ENCODE data around the gene NT5DC1.
"Not testable (repeated sequence)": the region's sequence is repeated elsewhere in the genome, so short reads cannot be mapped to it uniquely, and the experiment has no call there.

NT5DC1 gene

DNA sequence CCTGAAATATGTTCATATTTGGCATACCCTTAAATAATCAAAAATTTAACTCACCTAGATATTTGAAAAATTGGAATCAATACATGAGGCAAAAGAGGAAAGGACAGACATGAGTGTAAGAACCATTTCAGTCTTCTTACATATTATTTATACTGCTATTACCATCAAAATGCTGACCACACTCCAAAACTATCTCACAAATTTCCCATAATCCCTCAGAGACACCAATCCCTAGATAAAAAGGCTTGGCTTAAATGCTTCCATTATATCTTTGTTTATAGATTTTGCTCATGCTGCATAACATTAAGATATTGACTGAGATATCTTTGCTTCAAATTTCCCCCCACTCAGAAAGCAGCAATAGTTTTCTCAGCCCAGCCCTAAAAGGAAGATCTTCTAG is 11.7 kb upstream of the NT5DC1 start:
- Histone ChIP-seq H3K27me3 (ENCODE audit: control insufficient read depth in 5 of 5, insufficient read depth in 4 of 5, low read length in 5 of 5) (no peaks in the 10 kb centered on the region), H3K9ac (ENCODE audit: low read length in 5 of 5) (no peak overlapping the region), H3K36me3 (ENCODE audit: control insufficient read depth in 5 of 5, insufficient read depth in 5 of 5, low read length in 5 of 5) (no peaks in the 10 kb centered on the region), H3K9me3 (ENCODE audit: control insufficient read depth in 5 of 5, low read length in 5 of 5) (no peaks in the 10 kb centered on the region), H3K27ac (ENCODE audit: low read depth, low read length) (no peak overlapping the region), H3K4me1 (ENCODE audit: control insufficient read depth in 5 of 5, insufficient read depth in 5 of 5, low read length in 5 of 5) (no peaks in the 10 kb centered on the region), H3K4me3 (ENCODE audit: low read depth in 1 of 5, low read length in 5 of 5) (no peak overlapping the region)

DNA sequence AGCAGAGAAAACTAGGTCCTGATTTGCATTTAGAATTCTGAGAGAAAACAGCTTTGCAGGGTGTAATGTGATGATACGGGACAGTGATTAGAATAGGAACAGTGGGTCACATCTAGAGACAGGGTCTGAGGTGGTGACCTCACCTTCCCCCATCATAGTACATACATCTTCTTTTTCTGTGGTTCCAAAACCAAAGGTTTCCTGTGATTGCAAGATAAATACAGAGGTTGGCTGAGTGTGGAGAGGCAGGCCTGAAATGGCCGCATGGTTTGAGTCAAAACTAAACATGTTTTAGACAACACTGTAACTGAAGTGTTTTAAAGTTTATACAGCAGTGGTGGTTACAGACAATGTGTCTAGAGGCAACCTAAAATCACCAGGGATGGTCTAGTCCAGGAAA is 10.4 kb upstream of the NT5DC1 start:
- Histone ChIP-seq H3K9ac (ENCODE audit: low read length in 5 of 5) (no peak overlapping the region), H3K27ac (ENCODE audit: low read depth, low read length) (no peak overlapping the region), H3K4me3 (ENCODE audit: low read depth in 1 of 5, low read length in 5 of 5) (no peak overlapping the region), H3K9me3 (ENCODE audit: control insufficient read depth in 5 of 5, low read length in 5 of 5) (no peaks in the 10 kb centered on the region), H3K4me1 (ENCODE audit: control insufficient read depth in 5 of 5, insufficient read depth in 5 of 5, low read length in 5 of 5) (no peaks in the 10 kb centered on the region), H3K36me3 (ENCODE audit: control insufficient read depth in 5 of 5, insufficient read depth in 5 of 5, low read length in 5 of 5) (no peaks in the 10 kb centered on the region), H3K27me3 (ENCODE audit: control insufficient read depth in 5 of 5, insufficient read depth in 4 of 5, low read length in 5 of 5) (no peaks in the 10 kb centered on the region)

DNA sequence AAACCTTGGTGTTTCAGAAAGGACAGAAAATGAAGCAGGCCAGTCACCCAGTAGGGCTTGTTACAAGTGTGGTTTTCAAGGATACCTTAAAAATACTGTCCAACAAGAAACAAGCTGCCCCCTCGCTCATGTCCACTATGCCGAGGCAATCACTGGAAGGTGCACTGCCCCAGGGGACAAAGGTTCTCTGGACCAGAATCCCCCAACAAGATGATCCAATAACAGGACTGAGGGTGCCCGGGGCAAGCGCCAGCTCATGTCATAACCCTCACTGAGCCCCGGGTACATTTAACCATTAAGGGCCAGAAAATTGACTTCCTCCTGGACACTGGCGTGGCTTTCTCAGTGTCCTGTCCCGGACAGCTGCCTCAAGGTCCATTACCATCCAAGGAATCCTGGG is 6.6 kb upstream of the NT5DC1 start:
- Histone ChIP-seq H3K27me3 (ENCODE audit: control insufficient read depth in 5 of 5, insufficient read depth in 4 of 5, low read length in 5 of 5) (no peaks in the 10 kb centered on the region), H3K4me3 (ENCODE audit: low read depth in 1 of 5, low read length in 5 of 5) (no peak overlapping the region), H3K36me3 (ENCODE audit: control insufficient read depth in 5 of 5, insufficient read depth in 5 of 5, low read length in 5 of 5) (no peaks in the 10 kb centered on the region), H3K27ac (ENCODE audit: low read depth, low read length) (no peak overlapping the region), H3K4me1 (ENCODE audit: control insufficient read depth in 5 of 5, insufficient read depth in 5 of 5, low read length in 5 of 5) (no peaks in the 10 kb centered on the region), H3K9ac (ENCODE audit: low read length in 5 of 5) (no peak overlapping the region), H3K9me3 (ENCODE audit: control insufficient read depth in 5 of 5, low read length in 5 of 5) (peaks cover 0 to 8% (median 5%) of the 10 kb centered on the region in 5 donors)

DNA sequence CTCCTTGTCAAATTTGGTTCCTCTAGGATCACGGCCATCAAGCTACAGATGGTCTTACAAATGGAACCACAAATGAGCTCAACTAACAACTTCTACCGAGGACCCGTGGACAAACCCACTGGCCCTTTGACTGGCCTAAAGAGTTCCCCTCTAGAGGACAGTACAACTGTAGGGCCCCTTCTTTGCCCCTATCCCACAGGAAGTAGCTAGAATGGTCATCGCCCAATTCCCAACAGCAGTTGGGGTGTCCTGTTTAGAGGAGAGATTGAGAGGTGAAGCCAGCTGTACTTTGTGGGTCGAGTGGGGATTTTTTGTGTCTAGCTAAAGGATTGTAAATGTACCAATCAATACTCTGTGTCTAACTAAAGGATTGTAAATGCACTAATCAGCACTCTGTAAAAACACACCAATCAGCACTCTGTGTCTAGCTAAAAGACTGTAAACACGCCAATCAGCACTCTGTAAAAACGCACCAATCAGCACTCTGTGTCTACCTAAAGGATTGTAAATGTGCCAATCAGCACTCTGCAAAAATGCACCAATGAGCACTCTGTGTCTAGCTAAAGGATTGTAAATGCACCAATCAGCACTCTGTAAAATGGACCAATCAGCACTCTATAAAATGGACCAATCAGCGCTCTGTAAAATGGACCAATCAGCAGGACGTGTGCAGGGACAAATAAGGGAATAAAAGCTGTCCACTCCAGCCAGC is 4.4 kb upstream of the NT5DC1 start:
- not testable (repeated sequence) for H3K9ac ChIP-seq (ENCODE audit: low read length in 5 of 5); H3K27ac ChIP-seq (ENCODE audit: low read depth, low read length); H3K36me3 ChIP-seq (ENCODE audit: control insufficient read depth in 5 of 5, insufficient read depth in 5 of 5, low read length in 5 of 5); H3K9me3 ChIP-seq (ENCODE audit: control insufficient read depth in 5 of 5, low read length in 5 of 5); H3K27me3 ChIP-seq (ENCODE audit: control insufficient read depth in 5 of 5, insufficient read depth in 4 of 5, low read length in 5 of 5); H3K4me3 ChIP-seq (ENCODE audit: low read depth in 1 of 5, low read length in 5 of 5)
- peaks cover 0 to 10% (median 8%) of the 10 kb centered on the region in 5 donors for H3K4me1 ChIP-seq (ENCODE audit: control insufficient read depth in 5 of 5, insufficient read depth in 5 of 5, low read length in 5 of 5)

DNA sequence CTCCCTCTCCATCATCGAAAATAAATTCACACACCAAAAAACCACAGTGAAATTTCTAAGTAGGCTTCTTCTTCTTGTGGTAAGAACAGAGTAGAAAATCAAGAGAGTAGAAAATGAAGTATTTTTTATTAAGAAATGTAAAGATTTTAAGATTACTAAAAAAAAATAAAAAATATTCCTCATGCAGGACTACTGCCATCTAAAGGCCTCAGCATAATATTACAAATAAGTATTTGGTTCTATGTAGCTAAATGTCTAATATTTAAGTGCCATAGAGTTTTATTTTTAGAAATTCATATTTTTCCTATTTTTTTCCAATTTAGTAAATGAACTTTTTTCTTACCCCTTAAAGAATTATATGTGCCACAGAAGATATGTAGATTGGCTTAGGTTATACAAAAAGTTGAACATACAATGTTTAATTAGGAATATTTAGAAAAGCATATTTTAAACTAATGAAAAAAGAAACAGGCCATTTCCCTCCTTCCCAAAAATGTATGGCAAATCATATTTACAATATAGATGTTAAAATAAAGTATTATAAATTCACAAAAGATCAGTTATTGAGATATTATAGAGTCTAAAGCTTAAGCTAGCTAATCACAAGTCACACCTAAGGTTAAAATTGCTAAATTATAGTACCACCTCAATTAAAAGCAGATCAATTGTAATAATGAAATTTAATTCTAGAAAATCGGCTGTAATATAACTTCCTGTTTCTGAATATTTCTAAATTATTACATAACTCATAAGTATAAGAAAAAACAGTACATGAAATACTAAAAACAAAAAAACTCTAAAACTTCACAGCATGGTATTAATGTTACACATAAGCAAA is 3.5 kb upstream of the NT5DC1 start:
- H3K27me3 ChIP-seq (ENCODE audit: control insufficient read depth in 5 of 5, insufficient read depth in 4 of 5, low read length in 5 of 5) = no peaks in the 10 kb centered on the region
- H3K36me3 ChIP-seq (ENCODE audit: control insufficient read depth in 5 of 5, insufficient read depth in 5 of 5, low read length in 5 of 5) = no peaks in the 10 kb centered on the region
- peaks cover 0 to 20% (median 18%) of the 10 kb centered on the region in 5 donors for H3K4me1 ChIP-seq (ENCODE audit: control insufficient read depth in 5 of 5, insufficient read depth in 5 of 5, low read length in 5 of 5)

DNA sequence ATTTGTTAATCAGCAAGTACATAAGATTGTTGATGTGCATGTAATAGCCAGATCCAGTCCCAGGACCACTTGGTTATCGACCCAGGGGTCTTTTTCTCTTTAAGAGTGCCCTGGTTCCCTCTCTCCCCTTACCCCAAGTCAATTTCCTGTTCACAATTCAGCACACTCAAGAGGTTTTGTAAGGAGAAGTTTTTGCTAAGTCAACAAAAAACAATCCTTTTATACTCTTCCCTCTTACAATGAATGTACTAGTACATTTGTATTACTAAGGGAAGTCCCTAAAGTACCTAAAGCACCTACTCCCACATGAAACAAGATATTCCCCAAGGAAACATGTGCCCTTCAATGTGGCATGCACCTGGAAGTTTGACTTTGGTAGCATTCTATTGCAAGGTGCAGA is 1.6 kb upstream of the NT5DC1 start:
- no peak overlapping the region for H3K4me3 ChIP-seq (ENCODE audit: low read depth in 1 of 5, low read length in 5 of 5)
- no peak overlapping the region for H3K27ac ChIP-seq (ENCODE audit: low read depth, low read length)

More for the DNA sequence above, 3.5 kb upstream of the NT5DC1 start:
- H3K9ac ChIP-seq (ENCODE audit: low read length in 5 of 5) = no peak overlapping the region
- H3K4me3 ChIP-seq (ENCODE audit: low read depth in 1 of 5, low read length in 5 of 5) = no peak overlapping the region
- peaks cover 0 to 8% (median 5%) of the 10 kb centered on the region in 5 donors for H3K9me3 ChIP-seq (ENCODE audit: control insufficient read depth in 5 of 5, low read length in 5 of 5)
- no peak overlapping the region for H3K27ac ChIP-seq (ENCODE audit: low read depth, low read length)

DNA sequence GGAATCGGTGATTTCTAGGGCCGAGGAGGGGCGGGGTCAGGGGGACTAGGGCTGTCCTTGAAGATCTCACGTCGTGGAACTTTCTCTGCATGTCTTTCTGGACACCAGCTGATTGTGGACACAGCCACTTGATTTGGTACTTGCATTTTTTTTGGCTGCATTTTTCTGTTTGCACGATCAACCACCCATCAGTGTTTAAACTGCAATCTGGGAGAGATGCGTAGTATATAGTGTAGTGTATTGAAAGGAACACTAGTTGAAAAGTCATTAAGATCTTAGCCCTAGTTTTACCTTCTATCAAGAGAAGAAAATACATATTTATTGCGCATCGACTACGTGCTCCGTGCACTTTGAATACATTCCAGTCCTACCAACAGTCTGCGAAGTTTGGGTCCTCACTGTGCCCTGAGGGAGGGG is 657 bp downstream of the NT5DC1 start:
- Histone ChIP-seq H3K4me1 (ENCODE audit: control insufficient read depth in 5 of 5, insufficient read depth in 5 of 5, low read length in 5 of 5) (peaks cover 0 to 33% (median 27%) of the 10 kb centered on the region in 5 donors), H3K36me3 (ENCODE audit: control insufficient read depth in 5 of 5, insufficient read depth in 5 of 5, low read length in 5 of 5) (no peaks in the 10 kb centered on the region), H3K9ac (ENCODE audit: low read length in 5 of 5) (peak overlapping the region; percentile 69 to 90 (median 74)), H3K9me3 (ENCODE audit: control insufficient read depth in 5 of 5, low read length in 5 of 5) (peaks cover 0 to 4% (median 0%) of the 10 kb centered on the region in 5 donors), H3K27me3 (ENCODE audit: control insufficient read depth in 5 of 5, insufficient read depth in 4 of 5, low read length in 5 of 5) (no peaks in the 10 kb centered on the region), H3K27ac (ENCODE audit: low read depth, low read length) (peak overlapping the region; percentile 81), H3K4me3 (ENCODE audit: low read depth in 1 of 5, low read length in 5 of 5) (peak overlapping the region; percentile 82 to 90 (median 87))

More for the DNA sequence above, 1.6 kb upstream of the NT5DC1 start:
- peaks cover 0 to 27% (median 23%) of the 10 kb centered on the region in 5 donors for H3K4me1 ChIP-seq (ENCODE audit: control insufficient read depth in 5 of 5, insufficient read depth in 5 of 5, low read length in 5 of 5)
- no peak overlapping the region for H3K9ac ChIP-seq (ENCODE audit: low read length in 5 of 5)
- no peaks in the 10 kb centered on the region for H3K27me3 ChIP-seq (ENCODE audit: control insufficient read depth in 5 of 5, insufficient read depth in 4 of 5, low read length in 5 of 5)
- H3K36me3 ChIP-seq (ENCODE audit: control insufficient read depth in 5 of 5, insufficient read depth in 5 of 5, low read length in 5 of 5) = no peaks in the 10 kb centered on the region
- peaks cover 0 to 8% (median 5%) of the 10 kb centered on the region in 5 donors for H3K9me3 ChIP-seq (ENCODE audit: control insufficient read depth in 5 of 5, low read length in 5 of 5)

DNA sequence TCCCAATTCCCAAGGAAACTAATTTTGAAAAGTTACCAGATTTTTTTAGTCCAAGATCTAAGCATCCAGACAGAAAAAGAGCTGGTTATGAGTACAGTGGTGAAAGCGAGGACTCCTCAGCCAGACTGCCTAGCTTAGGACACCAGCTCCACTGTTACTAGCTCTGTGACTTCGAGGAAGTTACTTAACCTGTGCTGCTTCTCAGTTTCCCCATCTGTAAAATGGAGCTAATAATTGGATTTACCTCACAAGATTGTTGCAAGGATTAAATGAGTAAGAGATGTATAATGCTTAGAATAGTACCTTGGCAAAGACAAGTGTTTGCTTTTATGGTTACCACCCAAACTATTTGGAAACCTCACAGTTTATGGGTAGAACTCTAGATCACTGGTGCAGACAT is 1.1 kb downstream of the NT5DC1 start:
- Histone ChIP-seq H3K9ac (ENCODE audit: low read length in 5 of 5) (peak overlapping the region in 4 of 5 donors; percentile 72 to 90 (median 75)), H3K27ac (ENCODE audit: low read depth, low read length) (no peak overlapping the region), H3K4me3 (ENCODE audit: low read depth in 1 of 5, low read length in 5 of 5) (peak overlapping the region; percentile 82 to 90 (median 87)), H3K36me3 (ENCODE audit: control insufficient read depth in 5 of 5, insufficient read depth in 5 of 5, low read length in 5 of 5) (no peaks in the 10 kb centered on the region), H3K4me1 (ENCODE audit: control insufficient read depth in 5 of 5, insufficient read depth in 5 of 5, low read length in 5 of 5) (peaks cover 0 to 33% (median 27%) of the 10 kb centered on the region in 5 donors), H3K9me3 (ENCODE audit: control insufficient read depth in 5 of 5, low read length in 5 of 5) (no peaks in the 10 kb centered on the region), H3K27me3 (ENCODE audit: control insufficient read depth in 5 of 5, insufficient read depth in 4 of 5, low read length in 5 of 5) (no peaks in the 10 kb centered on the region)

DNA sequence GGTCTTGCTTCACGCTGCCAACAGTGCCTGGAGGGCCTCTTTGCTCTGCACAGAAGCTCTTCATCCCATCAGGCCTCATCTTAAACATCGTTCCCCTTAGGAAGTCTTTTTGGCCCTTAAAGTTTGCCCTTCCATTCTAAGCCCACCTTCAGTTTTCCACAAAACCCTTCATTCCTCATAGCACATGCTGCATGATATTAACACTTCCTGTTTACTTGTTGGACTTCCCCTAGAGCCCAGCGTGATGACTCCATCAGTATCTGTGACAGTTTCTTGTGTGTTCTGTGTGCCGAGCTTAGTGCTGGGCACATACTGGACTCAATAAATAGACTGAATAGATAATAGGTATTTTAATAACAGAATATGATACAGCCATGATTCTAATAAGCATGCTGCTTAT is 2.2 kb downstream of the NT5DC1 start:
- Histone ChIP-seq H3K36me3 (ENCODE audit: control insufficient read depth in 5 of 5, insufficient read depth in 5 of 5, low read length in 5 of 5) (no peaks in the 10 kb centered on the region), H3K4me3 (ENCODE audit: low read depth in 1 of 5, low read length in 5 of 5) (no peak overlapping the region), H3K27me3 (ENCODE audit: control insufficient read depth in 5 of 5, insufficient read depth in 4 of 5, low read length in 5 of 5) (no peaks in the 10 kb centered on the region), H3K4me1 (ENCODE audit: control insufficient read depth in 5 of 5, insufficient read depth in 5 of 5, low read length in 5 of 5) (peaks cover 0 to 33% (median 27%) of the 10 kb centered on the region in 5 donors), H3K9ac (ENCODE audit: low read length in 5 of 5) (no peak overlapping the region), H3K27ac (ENCODE audit: low read depth, low read length) (no peak overlapping the region), H3K9me3 (ENCODE audit: control insufficient read depth in 5 of 5, low read length in 5 of 5) (no peaks in the 10 kb centered on the region)

DNA sequence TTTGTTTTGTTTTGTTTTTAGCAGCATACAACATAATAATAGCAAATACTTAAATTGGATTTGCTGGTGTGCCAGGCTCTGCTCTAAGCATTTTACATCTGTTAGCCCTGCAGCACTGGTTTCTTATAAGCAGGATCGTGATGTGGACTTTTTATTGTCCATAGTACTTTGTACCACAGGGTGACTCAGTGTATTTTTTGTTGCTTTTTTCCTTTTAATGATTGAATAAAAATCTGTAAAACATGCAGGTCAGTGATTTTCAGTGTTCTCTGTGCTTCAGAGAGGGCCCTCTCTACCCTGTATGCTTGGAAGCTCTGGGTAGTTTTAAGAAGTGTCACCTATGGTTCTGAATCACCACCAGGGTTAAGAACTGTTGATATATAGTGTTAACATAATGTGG is 4.0 kb downstream of the NT5DC1 start:
- Histone ChIP-seq H3K4me3 (ENCODE audit: low read depth in 1 of 5, low read length in 5 of 5) (no peak overlapping the region), H3K9me3 (ENCODE audit: control insufficient read depth in 5 of 5, low read length in 5 of 5) (no peaks in the 10 kb centered on the region), H3K9ac (ENCODE audit: low read length in 5 of 5) (no peak overlapping the region), H3K4me1 (ENCODE audit: control insufficient read depth in 5 of 5, insufficient read depth in 5 of 5, low read length in 5 of 5) (peaks cover 0 to 33% (median 26%) of the 10 kb centered on the region in 5 donors), H3K36me3 (ENCODE audit: control insufficient read depth in 5 of 5, insufficient read depth in 5 of 5, low read length in 5 of 5) (peaks cover 11 to 15% (median 13%) of the 10 kb centered on the region in 5 donors), H3K27ac (ENCODE audit: low read depth, low read length) (no peak overlapping the region), H3K27me3 (ENCODE audit: control insufficient read depth in 5 of 5, insufficient read depth in 4 of 5, low read length in 5 of 5) (no peaks in the 10 kb centered on the region)
